Midbrain (tissue), 1 donor: ENCODE measurements around the gene HHIPL1.

Experiments
- DNase-seq: peaks from one replicate; lab custom pipeline; 2025; lab: John Stamatoyannopoulos, UW

The HHIPL1 gene

GRCh38 chr14:99690636-99691035, 45.7 kb downstream of the HHIPL1 start:
- DNase-seq = no peak

- no peak for DNase-seq
These were observed 46.4 kb downstream of the HHIPL1 start for GRCh38 chr14:99691111-99691885.

GRCh38 chr14:99693918-99694317, 49.0 kb downstream of the HHIPL1 start:
- DNase-seq = no peak

GRCh38 chr14:99696929-99697328, 52.0 kb downstream of the HHIPL1 start:
- DNase-seq = no peak

- DNase-seq = no peak
These were observed 53.3 kb downstream of the HHIPL1 start for GRCh38 chr14:99698236-99698635.

- DNase-seq = no peak
These were observed 53.7 kb downstream of the HHIPL1 start for GRCh38 chr14:99698642-99699041.

- DNase-seq = no peak
These were observed 54.3 kb downstream of the HHIPL1 start for GRCh38 chr14:99699085-99699760.

- DNase-seq = no peak
These were observed 54.9 kb downstream of the HHIPL1 start for GRCh38 chr14:99699861-99700260.

- DNase-seq = no peak
These were observed 55.5 kb downstream of the HHIPL1 start for GRCh38 chr14:99700379-99700778.

GRCh38 chr14:99701260-99701659, 56.3 kb downstream of the HHIPL1 start:
- no peak for DNase-seq

GRCh38 chr14:99702115-99702514, 57.2 kb downstream of the HHIPL1 start:
- no peak for DNase-seq

- DNase-seq = no peak
These were observed 58.5 kb downstream of the HHIPL1 start for GRCh38 chr14:99703381-99703780.

GRCh38 chr14:99704037-99704436, 59.1 kb downstream of the HHIPL1 start:
- DNase-seq = no peak

GRCh38 chr14:99706107-99706900, 61.4 kb downstream of the HHIPL1 start:
- no peak for DNase-seq

GRCh38 chr14:99707420-99707819, 62.5 kb downstream of the HHIPL1 start:
- no peak for DNase-seq

GRCh38 chr14:99707921-99708320, 63.0 kb downstream of the HHIPL1 start:
- no peak for DNase-seq

- DNase-seq = no peak
These were observed 63.5 kb downstream of the HHIPL1 start for GRCh38 chr14:99708449-99708848.

- DNase-seq = no peak
These were observed 69.0 kb downstream of the HHIPL1 start for GRCh38 chr14:99713972-99714371.

GRCh38 chr14:99715266-99716000, 70.5 kb downstream of the HHIPL1 start:
- no peak for DNase-seq

- no peak for DNase-seq
These were observed 71.3 kb downstream of the HHIPL1 start for GRCh38 chr14:99716091-99716849.
